ENCODE measurements around the gene SOAT1.

The SOAT1 gene

GRCh38 chr1:179329862-179330261 lies 36.3 kb downstream of the SOAT1 start:
- TF ChIP-seq CTCF (conservative IDR thresholded peaks at IDR 0.05; ENCODE audit: low read length), result no peak
- no peak overlapping the region for H3K4me3 ChIP-seq (ENCODE audit: low read length)
- no peak for DNase-seq (ENCODE audit: low read depth)

- no peak for TF ChIP-seq CTCF (conservative IDR thresholded peaks at IDR 0.05; ENCODE audit: low read length)
- H3K4me3 ChIP-seq (ENCODE audit: low read length), result no peak overlapping the region
- no peak for DNase-seq (ENCODE audit: low read depth)
Measured at GRCh38 chr1:179334440-179334839, 40.8 kb downstream of the SOAT1 start.

- no peak for DNase-seq (ENCODE audit: low read depth)
- no peak overlapping the region for H3K4me3 ChIP-seq (ENCODE audit: low read length)
- no peak for TF ChIP-seq CTCF (conservative IDR thresholded peaks at IDR 0.05; ENCODE audit: low read length)
Measured at GRCh38 chr1:179337288-179337687, 43.7 kb downstream of the SOAT1 start.

- no peak for DNase-seq (ENCODE audit: low read depth)
- no peak overlapping the region for H3K4me3 ChIP-seq (ENCODE audit: low read length)
- TF ChIP-seq CTCF (conservative IDR thresholded peaks at IDR 0.05; ENCODE audit: low read length), result no peak
Measured at GRCh38 chr1:179337942-179338560, 44.5 kb downstream of the SOAT1 start.

- no peak for TF ChIP-seq CTCF (conservative IDR thresholded peaks at IDR 0.05; ENCODE audit: low read length)
- no peak for DNase-seq (ENCODE audit: low read depth)
- no peak overlapping the region for H3K4me3 ChIP-seq (ENCODE audit: low read length)
Measured at GRCh38 chr1:179340918-179341317, 47.3 kb downstream of the SOAT1 start.

- TF ChIP-seq CTCF (conservative IDR thresholded peaks at IDR 0.05; ENCODE audit: low read length), result no peak
- DNase-seq (ENCODE audit: low read depth), result no peak
- no peak overlapping the region for H3K4me3 ChIP-seq (ENCODE audit: low read length)
Measured at GRCh38 chr1:179341943-179342547, 48.4 kb downstream of the SOAT1 start.

GRCh38 chr1:179342740-179343404 lies 49.3 kb downstream of the SOAT1 start:
- no peak for DNase-seq (ENCODE audit: low read depth)
- H3K4me3 ChIP-seq (ENCODE audit: low read length), result no peak overlapping the region
- TF ChIP-seq CTCF (conservative IDR thresholded peaks at IDR 0.05; ENCODE audit: low read length), result no peak
